ENCODE measurements around the gene LOX.

LOX gene

DNA sequence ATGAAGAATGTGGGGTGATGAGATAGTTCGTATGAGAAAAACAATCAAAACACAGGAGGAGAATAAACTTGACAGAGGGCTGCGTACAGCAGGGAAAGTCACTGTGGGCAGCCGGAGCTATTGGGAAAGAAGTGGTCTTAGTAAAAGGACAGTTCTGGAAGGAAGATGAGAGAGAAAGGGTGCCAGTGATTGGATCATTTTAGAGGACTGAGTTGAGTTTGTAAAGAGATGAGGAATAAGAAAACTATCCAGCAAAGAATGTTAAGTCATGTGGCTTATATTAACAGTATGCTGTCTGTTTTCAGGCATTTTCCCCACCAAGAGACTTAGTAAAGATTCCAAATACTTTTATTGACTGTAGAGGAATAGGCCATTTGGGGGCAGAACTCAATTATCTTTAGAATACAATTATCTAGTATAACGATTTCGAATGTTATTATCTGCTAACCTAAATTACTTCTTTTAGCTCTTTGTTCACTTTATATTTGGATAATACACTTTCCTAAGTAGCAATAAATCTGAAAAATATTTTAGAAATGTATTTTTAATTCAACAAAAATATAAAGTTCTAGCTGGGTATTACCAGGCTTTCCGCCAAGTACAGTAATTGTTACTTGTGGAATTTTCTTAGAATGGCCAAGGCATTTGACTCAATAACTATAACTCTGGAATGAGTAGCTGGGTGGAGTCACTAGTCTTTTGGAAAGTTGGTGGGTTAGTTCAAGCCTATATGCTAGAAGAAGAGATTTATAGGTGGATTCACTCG, 15.5 kb upstream of the LOX start:
- Histone ChIP-seq H3K4me1 (ENCODE audit: control insufficient read depth, insufficient read depth, low read length) (no peaks in the 10 kb centered on the region), H3K4me3 (ENCODE audit: low read depth, low read length) (no peak overlapping the region), H3K36me3 (ENCODE audit: control insufficient read depth, insufficient read depth, low read length) (no peaks in the 10 kb centered on the region), H3K27me3 (ENCODE audit: control insufficient read depth, insufficient read depth, low read length) (no peaks in the 10 kb centered on the region), H3K9ac (ENCODE audit: low read depth, low read length) (no peak overlapping the region), H3K9me3 (ENCODE audit: control insufficient read depth, insufficient read depth, low read length) (no peaks in the 10 kb centered on the region)

DNA sequence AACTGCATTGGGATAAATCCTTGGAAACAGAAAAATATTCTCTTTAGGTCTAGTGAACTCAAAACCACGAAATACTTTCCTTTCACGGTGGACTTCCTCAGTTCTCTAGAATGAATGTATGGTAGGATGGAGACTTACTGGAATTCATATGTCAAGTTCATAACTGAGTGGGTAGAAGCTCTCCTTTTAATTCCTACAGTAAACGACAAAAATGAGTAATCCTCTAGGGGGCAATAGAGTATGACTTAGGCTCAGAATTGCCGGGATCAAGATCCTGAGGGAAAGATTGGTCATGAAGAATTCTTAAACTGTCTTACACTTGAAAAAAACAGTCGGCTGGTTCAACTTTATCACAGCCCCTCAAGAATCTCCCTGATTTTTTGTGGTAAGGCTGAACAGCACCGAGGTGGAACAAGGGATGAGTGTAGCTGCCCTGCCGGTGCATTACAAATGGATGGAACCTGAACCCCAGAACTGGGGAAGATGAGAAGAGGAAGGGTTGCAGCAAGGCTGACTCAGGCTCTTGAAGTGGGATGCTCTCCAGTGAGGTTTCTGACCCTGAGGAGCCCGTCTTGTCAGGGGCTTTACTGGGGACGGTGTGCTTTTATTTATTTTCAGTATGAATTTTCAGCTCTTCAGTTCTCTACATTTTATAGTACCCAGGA, 14.0 kb upstream of the LOX start:
- no peaks in the 10 kb centered on the region for H3K27me3 ChIP-seq (ENCODE audit: control insufficient read depth, insufficient read depth, low read length)
- no peaks in the 10 kb centered on the region for H3K9me3 ChIP-seq (ENCODE audit: control insufficient read depth, insufficient read depth, low read length)
- H3K4me3 ChIP-seq (ENCODE audit: low read depth, low read length): no peak overlapping the region
- H3K36me3 ChIP-seq (ENCODE audit: control insufficient read depth, insufficient read depth, low read length): no peaks in the 10 kb centered on the region
- no peaks in the 10 kb centered on the region for H3K4me1 ChIP-seq (ENCODE audit: control insufficient read depth, insufficient read depth, low read length)
- H3K9ac ChIP-seq (ENCODE audit: low read depth, low read length): no peak overlapping the region

DNA sequence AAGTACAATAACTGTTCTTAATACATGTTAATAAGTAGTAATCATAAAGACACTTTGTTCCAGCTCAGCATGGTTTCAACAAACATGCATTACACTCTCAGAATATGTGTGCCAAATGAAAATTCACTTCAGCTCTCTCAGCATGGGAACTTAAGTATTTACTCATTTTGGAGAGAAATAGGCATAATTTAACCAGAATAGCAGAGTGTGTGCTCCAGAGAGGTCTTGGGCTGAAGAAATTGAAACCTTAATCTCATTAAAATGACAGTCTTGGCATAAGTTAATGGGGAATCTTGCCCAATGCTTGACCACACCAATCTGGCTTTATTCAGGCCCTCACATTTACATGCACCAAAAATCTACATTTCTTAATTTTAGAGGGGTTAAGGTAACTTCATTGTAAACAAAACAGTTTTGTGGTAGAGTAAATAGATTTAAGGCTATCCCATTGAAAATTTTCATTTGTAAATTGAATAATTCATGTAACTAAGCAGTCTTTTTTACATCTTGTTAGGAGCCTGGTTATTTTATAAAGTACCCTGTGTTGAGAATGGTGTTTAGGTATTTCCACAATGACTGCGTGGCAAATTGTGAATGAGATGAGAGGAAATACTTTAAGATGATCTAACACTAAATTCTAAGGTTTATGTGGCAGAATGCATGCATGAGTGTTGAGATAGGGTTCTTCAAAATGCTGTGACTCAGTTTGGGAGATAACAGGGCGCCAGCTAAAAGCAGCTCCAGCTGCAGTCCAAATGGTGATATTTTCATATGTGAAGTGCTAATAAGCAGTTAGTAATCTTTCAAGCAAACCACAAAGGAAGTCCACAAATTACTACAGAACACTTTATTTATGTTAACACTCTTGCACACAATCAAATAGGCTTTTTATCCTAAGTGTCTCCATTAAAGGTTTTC, 11.3 kb upstream of the LOX start:
- H3K9ac ChIP-seq (ENCODE audit: low read depth, low read length): no peak overlapping the region
- no peaks in the 10 kb centered on the region for H3K4me1 ChIP-seq (ENCODE audit: control insufficient read depth, insufficient read depth, low read length)
- no peak overlapping the region for H3K4me3 ChIP-seq (ENCODE audit: low read depth, low read length)
- no peaks in the 10 kb centered on the region for H3K27me3 ChIP-seq (ENCODE audit: control insufficient read depth, insufficient read depth, low read length)
- no peaks in the 10 kb centered on the region for H3K36me3 ChIP-seq (ENCODE audit: control insufficient read depth, insufficient read depth, low read length)
- no peaks in the 10 kb centered on the region for H3K9me3 ChIP-seq (ENCODE audit: control insufficient read depth, insufficient read depth, low read length)

DNA sequence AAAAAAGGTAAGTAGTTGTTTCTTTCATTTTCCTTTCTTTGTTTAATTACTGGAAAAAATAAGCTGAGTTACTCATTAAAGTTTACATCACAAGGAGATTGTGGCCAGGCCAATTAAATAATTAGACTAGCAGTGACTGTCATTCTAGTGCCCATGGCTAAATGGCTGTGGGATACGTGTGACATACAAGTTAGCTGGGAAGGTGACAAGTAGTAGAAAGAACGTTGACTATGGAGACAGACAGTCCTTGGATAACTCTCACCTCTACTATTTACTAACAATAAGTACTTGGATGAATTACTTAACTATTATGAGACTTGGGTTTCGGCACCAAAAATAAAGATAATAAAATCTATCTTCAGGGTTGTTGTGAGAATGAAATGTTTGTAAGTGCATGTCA, 7.0 kb upstream of the LOX start:
- no peaks in the 10 kb centered on the region for H3K36me3 ChIP-seq (ENCODE audit: control insufficient read depth, insufficient read depth, low read length)
- no peaks in the 10 kb centered on the region for H3K27me3 ChIP-seq (ENCODE audit: control insufficient read depth, insufficient read depth, low read length)
- no peak overlapping the region for H3K9ac ChIP-seq (ENCODE audit: low read depth, low read length)
- no peak overlapping the region for H3K4me3 ChIP-seq (ENCODE audit: low read depth, low read length)
- no peaks in the 10 kb centered on the region for H3K9me3 ChIP-seq (ENCODE audit: control insufficient read depth, insufficient read depth, low read length)
- no peaks in the 10 kb centered on the region for H3K4me1 ChIP-seq (ENCODE audit: control insufficient read depth, insufficient read depth, low read length)

DNA sequence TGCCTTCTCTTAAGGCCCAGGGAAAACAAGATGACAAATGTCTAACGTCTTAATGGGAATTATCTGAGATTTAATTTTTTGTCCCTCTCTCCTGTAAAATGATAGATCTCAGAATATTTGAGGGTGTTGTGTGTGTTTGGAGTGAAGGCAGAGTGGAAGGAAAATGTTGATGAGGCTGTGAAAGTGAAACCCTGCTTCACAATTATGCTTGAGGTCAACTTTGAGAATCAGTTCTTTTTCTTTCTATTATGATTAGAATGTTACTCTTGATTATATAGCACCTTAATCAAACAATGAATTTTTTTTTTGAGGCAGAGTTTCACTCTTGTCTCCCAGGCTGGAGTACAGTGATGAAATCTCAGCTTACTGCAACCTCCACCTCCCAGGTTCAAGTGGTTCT, 5.5 kb upstream of the LOX start:
- Histone ChIP-seq H3K36me3 (ENCODE audit: control insufficient read depth, insufficient read depth, low read length) (no peaks in the 10 kb centered on the region), H3K4me3 (ENCODE audit: low read depth, low read length) (no peak overlapping the region), H3K27me3 (ENCODE audit: control insufficient read depth, insufficient read depth, low read length) (peaks cover 11% of the 10 kb centered on the region), H3K9me3 (ENCODE audit: control insufficient read depth, insufficient read depth, low read length) (no peaks in the 10 kb centered on the region), H3K9ac (ENCODE audit: low read depth, low read length) (no peak overlapping the region), H3K4me1 (ENCODE audit: control insufficient read depth, insufficient read depth, low read length) (no peaks in the 10 kb centered on the region)

DNA sequence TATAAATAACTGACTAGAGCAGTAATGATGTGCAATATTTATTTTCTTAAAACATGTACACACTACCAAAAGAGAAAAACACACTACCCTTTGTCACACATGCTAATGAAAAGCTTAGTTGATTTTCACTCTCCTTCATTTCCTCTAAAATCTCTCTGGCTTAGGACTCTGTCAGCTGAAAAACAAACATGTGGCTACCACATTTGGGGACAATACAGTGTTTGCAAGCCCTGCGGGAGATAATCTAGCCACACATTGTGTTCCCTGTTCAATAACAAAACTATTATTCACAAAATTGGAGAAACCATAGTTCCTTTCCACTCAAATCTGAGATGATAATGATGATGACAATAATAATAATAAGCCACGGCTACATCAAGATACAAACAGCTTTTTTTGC, 3.5 kb upstream of the LOX start:
- no peaks in the 10 kb centered on the region for H3K36me3 ChIP-seq (ENCODE audit: control insufficient read depth, insufficient read depth, low read length)
- H3K9me3 ChIP-seq (ENCODE audit: control insufficient read depth, insufficient read depth, low read length): no peaks in the 10 kb centered on the region
- no peak overlapping the region for H3K9ac ChIP-seq (ENCODE audit: low read depth, low read length)
- H3K4me3 ChIP-seq (ENCODE audit: low read depth, low read length): no peak overlapping the region
- peaks cover 30% of the 10 kb centered on the region for H3K27me3 ChIP-seq (ENCODE audit: control insufficient read depth, insufficient read depth, low read length)
- no peaks in the 10 kb centered on the region for H3K4me1 ChIP-seq (ENCODE audit: control insufficient read depth, insufficient read depth, low read length)

DNA sequence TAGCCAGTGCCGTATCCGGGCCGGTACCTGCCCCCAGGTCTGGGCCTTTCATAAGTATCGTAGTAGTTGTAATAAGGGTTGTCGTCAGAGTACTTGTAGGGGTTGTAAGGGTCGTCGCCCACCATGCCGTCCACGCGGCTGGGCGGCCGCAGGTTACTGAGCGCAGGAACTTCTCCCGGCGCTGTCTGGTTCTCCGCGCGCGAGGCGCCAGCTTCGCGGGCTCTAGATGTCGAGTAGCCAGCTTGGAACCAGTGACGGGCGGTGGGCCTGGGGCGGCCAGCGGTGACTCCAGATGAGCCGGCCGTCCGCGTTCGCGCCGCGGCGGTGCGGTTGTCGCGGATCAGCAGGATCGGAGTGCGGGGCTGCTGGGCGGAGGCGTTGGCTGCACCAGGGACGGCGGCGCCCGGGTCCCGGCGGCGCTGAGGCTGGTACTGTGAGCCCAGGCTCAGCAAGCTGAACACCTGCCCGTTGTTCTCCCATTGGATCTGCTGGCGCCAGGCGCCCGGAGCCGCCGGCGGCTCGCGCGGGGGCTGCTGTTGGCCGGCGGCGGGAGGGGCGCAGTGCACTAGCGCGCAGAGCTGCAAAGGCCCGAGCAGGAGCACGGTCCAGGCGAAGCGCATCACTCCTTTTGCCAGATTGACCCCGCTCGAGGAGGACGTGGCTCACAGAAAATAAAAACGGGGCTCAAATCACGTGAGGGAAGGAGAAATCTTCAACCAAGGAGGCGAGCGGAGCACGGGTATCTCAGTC, 518 bp downstream of the LOX start:
- Histone ChIP-seq H3K4me3 (ENCODE audit: low read depth, low read length) (peak overlapping the region; percentile 80), H3K9ac (ENCODE audit: low read depth, low read length) (peak overlapping the region; percentile 55), H3K27me3 (ENCODE audit: control insufficient read depth, insufficient read depth, low read length) (peaks cover 36% of the 10 kb centered on the region), H3K9me3 (ENCODE audit: control insufficient read depth, insufficient read depth, low read length) (no peaks in the 10 kb centered on the region), H3K4me1 (ENCODE audit: control insufficient read depth, insufficient read depth, low read length) (no peaks in the 10 kb centered on the region), H3K36me3 (ENCODE audit: control insufficient read depth, insufficient read depth, low read length) (no peaks in the 10 kb centered on the region)

DNA sequence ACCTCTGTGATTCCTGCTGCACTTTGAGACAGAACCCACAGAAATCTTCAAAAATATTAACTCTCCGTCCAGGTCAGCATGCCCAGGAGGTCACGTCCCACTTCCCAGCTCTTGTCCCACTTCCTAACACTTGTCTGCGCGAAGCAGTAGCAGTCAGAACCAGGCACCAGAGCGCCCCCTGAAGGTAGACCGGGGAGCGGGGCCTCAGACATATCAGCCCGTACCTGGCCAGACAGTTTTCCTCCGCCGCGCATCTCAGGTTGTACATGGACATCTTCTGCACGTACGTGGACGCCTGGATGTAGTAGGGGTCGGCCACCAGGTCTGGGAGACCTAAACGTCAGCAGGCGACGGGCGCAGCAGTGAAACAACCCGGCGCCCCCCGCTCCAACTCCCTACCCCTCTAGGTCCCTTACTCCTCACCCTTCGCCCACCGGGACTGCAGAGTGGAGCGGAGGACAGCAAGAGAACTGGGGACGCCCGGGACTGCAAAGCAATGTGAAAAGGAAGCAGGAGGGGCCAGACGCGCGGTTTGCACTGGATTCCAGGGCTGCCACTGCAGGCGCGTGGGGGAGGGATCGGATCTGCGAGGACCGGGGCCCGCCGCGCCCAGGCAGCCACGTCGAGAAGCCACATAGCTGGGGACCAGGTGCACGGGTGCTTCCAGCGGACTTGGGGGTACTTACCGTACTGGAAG, 1.2 kb downstream of the LOX start:
- peaks cover 36% of the 10 kb centered on the region for H3K27me3 ChIP-seq (ENCODE audit: control insufficient read depth, insufficient read depth, low read length)
- H3K4me1 ChIP-seq (ENCODE audit: control insufficient read depth, insufficient read depth, low read length): no peaks in the 10 kb centered on the region
- peak overlapping the region; percentile 55 for H3K9ac ChIP-seq (ENCODE audit: low read depth, low read length)
- H3K9me3 ChIP-seq (ENCODE audit: control insufficient read depth, insufficient read depth, low read length): no peaks in the 10 kb centered on the region
- H3K36me3 ChIP-seq (ENCODE audit: control insufficient read depth, insufficient read depth, low read length): no peaks in the 10 kb centered on the region
- peak overlapping the region; percentile 80 for H3K4me3 ChIP-seq (ENCODE audit: low read depth, low read length)

DNA sequence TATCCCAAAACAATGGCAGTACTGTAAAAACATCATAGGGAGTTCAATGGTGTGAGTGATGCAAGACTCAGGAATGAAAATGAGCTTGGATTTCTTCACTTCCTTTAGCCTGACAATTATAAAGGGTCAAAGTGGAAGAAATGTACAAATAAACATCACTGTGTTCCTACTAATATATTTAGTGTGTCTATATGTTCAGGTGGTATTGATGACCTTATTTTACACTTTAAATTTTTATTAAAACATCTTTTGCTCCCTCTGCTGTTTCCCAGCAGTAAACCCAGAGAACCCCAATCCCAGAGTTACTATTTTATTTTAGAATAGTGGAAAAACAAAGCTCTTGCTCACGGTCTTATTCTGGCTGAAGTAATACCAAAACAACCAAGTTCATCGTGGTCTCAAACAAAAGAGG, 2.0 kb downstream of the LOX start:
- Histone ChIP-seq H3K36me3 (ENCODE audit: control insufficient read depth, insufficient read depth, low read length) (no peaks in the 10 kb centered on the region), H3K9me3 (ENCODE audit: control insufficient read depth, insufficient read depth, low read length) (no peaks in the 10 kb centered on the region), H3K4me3 (ENCODE audit: low read depth, low read length) (no peak overlapping the region), H3K9ac (ENCODE audit: low read depth, low read length) (no peak overlapping the region), H3K27me3 (ENCODE audit: control insufficient read depth, insufficient read depth, low read length) (peaks cover 36% of the 10 kb centered on the region), H3K4me1 (ENCODE audit: control insufficient read depth, insufficient read depth, low read length) (no peaks in the 10 kb centered on the region)

DNA sequence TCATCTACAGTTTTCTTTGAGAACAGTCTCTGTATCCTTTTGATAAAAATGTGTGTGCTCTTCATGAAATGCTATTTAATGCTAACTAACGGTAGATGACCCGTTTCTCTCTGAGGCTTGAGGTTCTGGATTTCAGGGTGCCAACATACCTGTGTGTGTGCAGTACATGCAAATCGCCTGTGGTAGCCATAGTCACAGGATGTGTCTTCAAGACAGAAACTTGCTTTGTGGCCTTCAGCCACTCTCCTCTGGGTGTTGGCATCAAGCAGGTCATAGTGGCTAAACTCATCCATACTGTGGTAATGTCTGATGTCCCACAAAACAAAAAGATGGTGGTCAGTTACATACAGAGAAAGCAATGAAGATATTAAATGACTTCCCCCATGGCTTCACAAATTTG, 4.2 kb downstream of the LOX start:
- H3K36me3 ChIP-seq (ENCODE audit: control insufficient read depth, insufficient read depth, low read length): no peaks in the 10 kb centered on the region
- H3K9me3 ChIP-seq (ENCODE audit: control insufficient read depth, insufficient read depth, low read length): no peaks in the 10 kb centered on the region
- H3K9ac ChIP-seq (ENCODE audit: low read depth, low read length): no peak overlapping the region
- no peak overlapping the region for H3K4me3 ChIP-seq (ENCODE audit: low read depth, low read length)
- H3K27me3 ChIP-seq (ENCODE audit: control insufficient read depth, insufficient read depth, low read length): peaks cover 29% of the 10 kb centered on the region
- H3K4me1 ChIP-seq (ENCODE audit: control insufficient read depth, insufficient read depth, low read length): no peaks in the 10 kb centered on the region

DNA sequence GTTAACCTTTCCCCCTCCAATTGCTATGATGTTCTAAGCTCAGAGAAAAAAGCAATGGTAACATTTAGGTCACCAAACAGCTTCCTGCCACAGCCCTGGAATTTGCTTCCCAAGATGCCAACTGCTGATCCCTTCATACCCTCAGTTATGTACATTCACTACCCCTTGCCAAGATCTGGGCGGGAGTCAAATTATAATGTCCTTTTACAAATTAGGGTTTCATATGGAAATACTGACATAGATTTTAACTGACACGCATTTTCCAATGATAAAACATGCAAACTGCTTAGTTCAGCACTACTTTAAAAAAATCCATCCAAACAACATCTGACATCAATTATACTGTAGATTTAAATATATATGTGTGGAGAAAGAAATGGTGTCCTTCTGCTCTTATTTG, 5.0 kb downstream of the LOX start:
- Histone ChIP-seq H3K9ac (ENCODE audit: low read depth, low read length) (no peak overlapping the region), H3K4me3 (ENCODE audit: low read depth, low read length) (no peak overlapping the region), H3K9me3 (ENCODE audit: control insufficient read depth, insufficient read depth, low read length) (no peaks in the 10 kb centered on the region), H3K4me1 (ENCODE audit: control insufficient read depth, insufficient read depth, low read length) (no peaks in the 10 kb centered on the region), H3K36me3 (ENCODE audit: control insufficient read depth, insufficient read depth, low read length) (no peaks in the 10 kb centered on the region), H3K27me3 (ENCODE audit: control insufficient read depth, insufficient read depth, low read length) (peaks cover 21% of the 10 kb centered on the region)
